ENCODE measurements around the gene MAP3K5.

The MAP3K5 gene

GRCh38 chr6:136684466-136684865 is 107.8 kb downstream of the MAP3K5 start:
- no peak overlapping the region for H3K27ac ChIP-seq
- TF ChIP-seq, protein P1, sequence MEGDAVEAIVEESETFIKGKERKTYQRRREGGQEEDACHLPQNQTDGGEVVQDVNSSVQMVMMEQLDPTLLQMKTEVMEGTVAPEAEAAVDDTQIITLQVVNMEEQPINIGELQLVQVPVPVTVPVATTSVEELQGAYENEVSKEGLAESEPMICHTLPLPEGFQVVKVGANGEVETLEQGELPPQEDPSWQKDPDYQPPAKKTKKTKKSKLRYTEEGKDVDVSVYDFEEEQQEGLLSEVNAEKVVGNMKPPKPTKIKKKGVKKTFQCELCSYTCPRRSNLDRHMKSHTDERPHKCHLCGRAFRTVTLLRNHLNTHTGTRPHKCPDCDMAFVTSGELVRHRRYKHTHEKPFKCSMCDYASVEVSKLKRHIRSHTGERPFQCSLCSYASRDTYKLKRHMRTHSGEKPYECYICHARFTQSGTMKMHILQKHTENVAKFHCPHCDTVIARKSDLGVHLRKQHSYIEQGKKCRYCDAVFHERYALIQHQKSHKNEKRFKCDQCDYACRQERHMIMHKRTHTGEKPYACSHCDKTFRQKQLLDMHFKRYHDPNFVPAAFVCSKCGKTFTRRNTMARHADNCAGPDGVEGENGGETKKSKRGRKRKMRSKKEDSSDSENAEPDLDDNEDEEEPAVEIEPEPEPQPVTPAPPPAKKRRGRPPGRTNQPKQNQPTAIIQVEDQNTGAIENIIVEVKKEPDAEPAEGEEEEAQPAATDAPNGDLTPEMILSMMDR (conservative IDR thresholded peaks at IDR 0.05; ENCODE audit: low read depth) = no peak
- POLR2A ChIA-PET (ENCODE audit: low non-redundant PET) = no interaction called here
- no peak for DNase-seq (ENCODE audit: low spot score)
- CTCF ChIA-PET = interaction anchor here (1.5 kb wide), 1 partner anchor 108 kb away, joined by 6 read pairs; the partner anchor contains the start of gene MAP3K5

GRCh38 chr6:136683209-136683941 is 108.9 kb downstream of the MAP3K5 start:
- DNase-seq (ENCODE audit: low spot score) = no peak
- TF ChIP-seq, protein P1 (conservative IDR thresholded peaks at IDR 0.05; ENCODE audit: low read depth) = no peak
- H3K27ac ChIP-seq = no peak overlapping the region
- POLR2A ChIA-PET (ENCODE audit: low non-redundant PET) = no interaction called here
- CTCF ChIA-PET = interaction anchor here (0.6 kb wide), 1 partner anchor 14 kb away, joined by 4 read pairs; no protein-coding TSS in a partner anchor

DNA sequence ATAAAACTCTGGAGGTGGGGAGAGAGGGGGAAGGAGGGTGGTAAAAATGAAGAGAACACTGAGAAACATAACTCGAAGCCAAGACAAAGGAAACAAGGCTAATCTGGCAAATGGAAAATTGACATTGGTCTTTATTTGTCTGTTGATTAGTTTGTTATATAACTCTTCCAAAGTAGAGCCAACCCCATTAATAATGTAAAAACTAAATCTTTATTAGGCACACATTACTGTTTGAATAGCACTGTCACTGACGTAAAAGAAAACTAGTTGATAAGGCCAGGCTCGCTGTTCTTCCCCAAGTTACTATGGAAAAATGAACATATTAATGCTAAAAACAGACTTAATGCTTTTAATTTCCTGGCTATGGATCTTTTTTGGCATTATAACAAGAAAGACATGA is 110.0 kb downstream of the MAP3K5 start:
- H3K27ac ChIP-seq = no peak overlapping the region
- POLR2A ChIA-PET (ENCODE audit: low non-redundant PET) = no interaction called here
- TF ChIP-seq, protein P1 (conservative IDR thresholded peaks at IDR 0.05; ENCODE audit: low read depth) = no peak
- no peak for DNase-seq (ENCODE audit: low spot score)
- CTCF ChIA-PET = interaction anchor here (0.6 to 0.8 kb wide), 2 partner anchors 18 to 175 kb away, joined by 4 to 5 read pairs; no protein-coding TSS in a partner anchor

GRCh38 chr6:136677822-136678221 is 114.5 kb downstream of the MAP3K5 start:
- TF ChIP-seq, protein P1 (conservative IDR thresholded peaks at IDR 0.05; ENCODE audit: low read depth) = no peak
- ChIA-PET POLR2A (ENCODE audit: low non-redundant PET) (no interaction called here), CTCF (interaction anchor here (0.6 kb wide), 1 partner anchor 36 kb away, joined by 3 read pairs; no protein-coding TSS in a partner anchor)
- no peak overlapping the region for H3K27ac ChIP-seq
- DNase-seq (ENCODE audit: low spot score) = no peak

DNA sequence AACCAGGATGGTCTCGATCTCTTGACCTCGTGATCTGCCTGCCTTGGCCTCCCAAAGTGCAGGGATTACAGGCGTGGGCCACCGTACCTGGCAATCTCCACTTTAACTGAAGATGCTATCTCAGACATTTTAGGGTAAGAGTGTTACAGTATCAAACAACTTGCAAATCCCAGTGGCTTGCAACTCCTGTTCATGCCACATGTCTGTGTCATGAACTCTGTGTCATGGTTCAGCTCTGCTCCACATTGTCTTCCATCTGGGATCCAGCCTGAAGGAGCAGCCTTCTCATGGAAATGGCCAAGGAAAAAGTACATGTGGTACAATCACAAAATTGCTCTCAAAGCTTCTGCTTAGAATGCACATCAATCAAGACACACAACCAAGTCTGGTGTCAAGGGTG is 114.9 kb downstream of the MAP3K5 start:
- ChIA-PET POLR2A (ENCODE audit: low non-redundant PET) (no interaction called here), CTCF (interaction anchor here (0.6 kb wide), 1 partner anchor 41 kb away, joined by 6 read pairs; no protein-coding TSS in a partner anchor)
- no peak overlapping the region for H3K27ac ChIP-seq
- DNase-seq (ENCODE audit: low spot score) = no peak
- TF ChIP-seq, protein P1 (conservative IDR thresholded peaks at IDR 0.05; ENCODE audit: low read depth) = no peak

GRCh38 chr6:136676075-136676474 is 116.2 kb downstream of the MAP3K5 start:
- peak; percentile 60 for DNase-seq (ENCODE audit: low spot score)

More at GRCh38 chr6:136676075-136676474, 116.2 kb downstream of the MAP3K5 start:
- CTCF ChIA-PET = no interaction called here
- H3K27ac ChIP-seq = no peak overlapping the region
- TF ChIP-seq, protein P1 (conservative IDR thresholded peaks at IDR 0.05; ENCODE audit: low read depth) = no peak
- POLR2A ChIA-PET (ENCODE audit: low non-redundant PET) = no interaction called here
